ENCODE measurements around the gene ILRUN. TPM values are rescaled to one million over a fixed set of nuclear protein-coding genes. Genes with fewer than 3 reads are reported as not detected.

ILRUN gene
- total and polyA plus RNA-seq, 2 of the 8 experiments (the other 6 are each of a cell fraction or from before 2014, with no cell fraction given): 39.2 to 81.2 TPM

GRCh38 chr6:34663831-34664255 lies 32.7 kb downstream of the ILRUN start (continued):
- TF ChIP-seq MAFK (IDR thresholded peaks at IDR 0.05; ENCODE audit: low read depth, low read length) (no peak), KDM4A (IDR thresholded peaks at IDR 0.05; ENCODE audit: low read depth, low read length, severe bottlenecking) (no peak), CBX5 (IDR thresholded peaks at IDR 0.05; ENCODE audit: low read depth, low read length) (no peak), TAF1 (IDR thresholded peaks at IDR 0.05; ENCODE audit: low read depth, low read length) (no peak)
